Lower leg skin (tissue), 3 donors: ENCODE data around the gene IFNGR2.

Source experiments
- POLR2A ChIP-seq, 2 donors: fragments of 450-650 bp; IDR thresholded peaks; one replicate each; pipeline ENCODE4 v1.6.1; 2016 to 2017; ENCODE audit warnings: antibody characterized with exemption in 2 of 2, mild to moderate bottlenecking in 1 of 2, moderate library complexity in 1 of 2
- TF ChIP-seq, protein P1 (sequence below), 3 donors: fragments of 450-650 bp; IDR thresholded peaks; one replicate each; pipeline ENCODE4 v1.5.1; 2016; ENCODE audit warnings: antibody characterized with exemption in 3 of 3, mild to moderate bottlenecking in 3 of 3, moderate library complexity in 2 of 3

DNA sequence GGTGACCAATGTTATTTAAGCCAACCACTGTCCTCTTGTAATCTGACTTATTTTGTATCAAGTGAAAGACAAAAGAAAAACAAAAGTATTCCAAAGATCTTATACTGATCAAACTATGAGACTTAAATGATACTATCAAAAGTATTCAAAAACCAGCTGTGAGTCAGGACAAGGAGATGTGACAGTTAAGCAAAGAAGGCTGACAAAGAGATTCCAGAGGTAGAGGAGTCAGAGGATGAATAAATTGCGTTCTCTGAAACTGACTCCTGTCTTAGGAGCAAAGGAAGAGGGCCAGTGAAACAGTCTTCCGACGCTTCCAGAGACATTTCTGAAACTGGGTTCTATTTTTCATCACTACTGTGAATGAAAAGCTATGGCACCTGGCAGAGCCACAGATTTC, 55.6 kb downstream of the IFNGR2 start:
- TF ChIP-seq, protein P1, sequence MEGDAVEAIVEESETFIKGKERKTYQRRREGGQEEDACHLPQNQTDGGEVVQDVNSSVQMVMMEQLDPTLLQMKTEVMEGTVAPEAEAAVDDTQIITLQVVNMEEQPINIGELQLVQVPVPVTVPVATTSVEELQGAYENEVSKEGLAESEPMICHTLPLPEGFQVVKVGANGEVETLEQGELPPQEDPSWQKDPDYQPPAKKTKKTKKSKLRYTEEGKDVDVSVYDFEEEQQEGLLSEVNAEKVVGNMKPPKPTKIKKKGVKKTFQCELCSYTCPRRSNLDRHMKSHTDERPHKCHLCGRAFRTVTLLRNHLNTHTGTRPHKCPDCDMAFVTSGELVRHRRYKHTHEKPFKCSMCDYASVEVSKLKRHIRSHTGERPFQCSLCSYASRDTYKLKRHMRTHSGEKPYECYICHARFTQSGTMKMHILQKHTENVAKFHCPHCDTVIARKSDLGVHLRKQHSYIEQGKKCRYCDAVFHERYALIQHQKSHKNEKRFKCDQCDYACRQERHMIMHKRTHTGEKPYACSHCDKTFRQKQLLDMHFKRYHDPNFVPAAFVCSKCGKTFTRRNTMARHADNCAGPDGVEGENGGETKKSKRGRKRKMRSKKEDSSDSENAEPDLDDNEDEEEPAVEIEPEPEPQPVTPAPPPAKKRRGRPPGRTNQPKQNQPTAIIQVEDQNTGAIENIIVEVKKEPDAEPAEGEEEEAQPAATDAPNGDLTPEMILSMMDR (IDR thresholded peaks at IDR 0.05) = no peak
- no peak for TF ChIP-seq POLR2A (IDR thresholded peaks at IDR 0.05)
